IMR-90 (cell line): ENCODE results near the gene KLHL17. TPM values are rescaled to one million over a fixed set of nuclear protein-coding genes. Genes with fewer than 3 reads are reported as not detected.

Experiments
- ATAC-seq: fragments of 200-7000 bp; cut with Tn5 transposase; 2 replicates; pipeline ENCODE4 v1.9.1; 2020; ENCODE audit warnings: low read depth, mild to moderate bottlenecking, moderate library complexity
- BruUV-seq: library from RNA; stranded (reverse); fragments of 400-500 nt; replicated peaks from 2 replicates; lab custom pipeline; 2021; lab: Mats Ljungman, UMichigan
- CTCF ChIA-PET: fragments of 300-600 bp; formaldehyde crosslinking; extraction: SDS; loops from one replicate; lab custom pipeline; 2021; ENCODE audit warnings: antibody characterized with exemption; lab: Yijun Ruan, JAX
- POLR2A ChIA-PET: fragments of 300-600 bp; sonication (Branson Sonifier 250); formaldehyde crosslinking; loops from one replicate; lab custom pipeline; 2022; ENCODE audit warnings: antibody characterized with exemption; ENCODE audit not compliant: unreplicated experiment; lab: Charles Lee
- DNase-seq: peaks from one replicate; pipeline ENCODE4 v3.0.0; 2013
- H2AFZ ChIP-seq: replicated peaks from 2 replicates; pipeline ENCODE3; 2013; ENCODE audit warnings: low read length, mild to moderate bottlenecking; ENCODE audit not compliant: poor library complexity
- H2AK5ac ChIP-seq: 2 replicates; pipeline ENCODE4 v1.6.1; 2013; ENCODE audit warnings: low read depth, low read length, inconsistent platforms
- H2AK9ac ChIP-seq: replicated peaks from 2 replicates; pipeline ENCODE3; 2013; ENCODE audit warnings: mild to moderate bottlenecking, low read depth, low read length, moderate library complexity; ENCODE audit not compliant: poor library complexity
- H2BK120ac ChIP-seq: 2 replicates; pipeline ENCODE4 v1.6.1; 2013; ENCODE audit warnings: low read depth, low read length, inconsistent platforms
- H2BK15ac ChIP-seq: 3 replicates; pipeline ENCODE4 v1.6.1; 2013; ENCODE audit warnings: low read depth, low read length, inconsistent platforms
- H2BK20ac ChIP-seq: 2 replicates; pipeline ENCODE4 v1.6.1; 2013; ENCODE audit warnings: low read depth, mild to moderate bottlenecking, inconsistent platforms, low read length, moderate library complexity
- H2BK5ac ChIP-seq: 2 replicates; pipeline ENCODE4 v1.6.1; 2013; ENCODE audit warnings: mild to moderate bottlenecking, low read depth, low read length, inconsistent platforms; ENCODE audit not compliant: poor library complexity, severe bottlenecking
- H3K14ac ChIP-seq: replicated peaks from 2 replicates; pipeline ENCODE4 v1.6.1; 2013; ENCODE audit warnings: low read depth, low read length, inconsistent platforms
- H3K18ac ChIP-seq: 2 replicates; pipeline ENCODE4 v1.6.1; 2013; ENCODE audit warnings: low read depth, low read length, control low read depth
- H3K23ac ChIP-seq: 2 replicates; pipeline ENCODE4 v1.6.1; 2013; ENCODE audit warnings: low read depth, low read length, inconsistent platforms
- H3K27ac ChIP-seq: 2 replicates; pipeline ENCODE4 v1.5.1; 2013; ENCODE audit warnings: mild to moderate bottlenecking, control low read depth, low read length; ENCODE audit not compliant: insufficient read depth
- H3K27me3 ChIP-seq: 2 replicates; pipeline ENCODE4 v1.6.1; 2013; ENCODE audit warnings: low read length; ENCODE audit not compliant: control insufficient read depth, insufficient read depth
- H3K36me3 ChIP-seq: 2 replicates; pipeline ENCODE4 v1.6.1; 2013; ENCODE audit warnings: low read length, mixed read lengths; ENCODE audit not compliant: control insufficient read depth, insufficient read depth
- H3K4ac ChIP-seq: 2 replicates; pipeline ENCODE4 v1.6.1; 2013; ENCODE audit warnings: low read depth, low read length, inconsistent platforms
- H3K4me1 ChIP-seq: 2 replicates; pipeline ENCODE4 v1.6.1; 2013; ENCODE audit warnings: low read length, mixed read lengths; ENCODE audit not compliant: control insufficient read depth, insufficient read depth
- H3K4me2 ChIP-seq: 2 replicates; pipeline ENCODE4 v1.6.1; 2013; ENCODE audit warnings: low read depth, mild to moderate bottlenecking, control low read depth, low read length, moderate library complexity
- H3K4me3 ChIP-seq: 2 replicates; pipeline ENCODE4 v1.5.1; 2013; ENCODE audit warnings: low read depth, mild to moderate bottlenecking, control low read depth, low read length, moderate library complexity; ENCODE audit not compliant: insufficient read depth
- H3K56ac ChIP-seq: 2 replicates; pipeline ENCODE4 v1.6.1; 2013; ENCODE audit warnings: low read length, inconsistent platforms; ENCODE audit not compliant: insufficient read depth; ENCODE audit errors: extremely low read depth
- H3K79me1 ChIP-seq, 2 experiments: 2 replicates each; pipeline ENCODE4 v1.6.1; 2013; ENCODE audit warnings: low read length in 2 of 2, inconsistent platforms in 1 of 2, low read depth in 1 of 2
- H3K9ac ChIP-seq: 2 replicates; pipeline ENCODE4 v1.6.1; 2013; ENCODE audit warnings: low read depth, low read length, control low read depth
- H3K9me1 ChIP-seq: 2 replicates; pipeline ENCODE4 v1.6.1; 2013; ENCODE audit warnings: low read length, inconsistent platforms; ENCODE audit not compliant: insufficient read depth
- H3K9me3 ChIP-seq: 2 replicates; pipeline ENCODE4 v1.6.1; 2013; ENCODE audit warnings: low read length; ENCODE audit not compliant: control insufficient read depth, insufficient read depth
- H4K20me1 ChIP-seq: 2 replicates; pipeline ENCODE4 v1.6.1; 2013; ENCODE audit warnings: low read length, inconsistent platforms; ENCODE audit not compliant: insufficient read depth
- H4K5ac ChIP-seq: 2 replicates; pipeline ENCODE4 v1.6.1; 2013; ENCODE audit warnings: mild to moderate bottlenecking, low read depth, low read length, control low read depth
- H4K8ac ChIP-seq, 2 experiments: 2 replicates each; pipeline ENCODE4 v1.6.1; 2013; ENCODE audit warnings: low read depth in 2 of 2, low read length in 2 of 2, control low read depth in 1 of 2, inconsistent platforms in 1 of 2
- H4K91ac ChIP-seq: 2 replicates; pipeline ENCODE4 v1.6.1; 2013; ENCODE audit warnings: low read depth, low read length, inconsistent platforms; ENCODE audit not compliant: insufficient read depth
- CTCF ChIP-seq: conservative IDR thresholded peaks from 2 replicates; pipeline ENCODE4 v1.5.1; 2012; ENCODE audit warnings: mild to moderate bottlenecking, low read depth, low read length, improper control_type of control experiment
- MAZ ChIP-seq: IDR thresholded peaks from 2 replicates; pipeline ENCODE4 v1.6.1; 2012; ENCODE audit warnings: low read depth, mild to moderate bottlenecking, low read length, improper control_type of control experiment, moderate library complexity, borderline replicate concordance
- USF2 ChIP-seq: fragments of 150-350 bp; IDR thresholded peaks from 2 replicates; pipeline ENCODE4 v1.6.1; 2017; ENCODE audit warnings: mild to moderate bottlenecking, antibody characterized with exemption, low read length, low read depth
- WGBS, 2 experiments: methylation state at CpG; one replicate each; pipeline versions ENCODE4 v1.1.5 to v1.1.7; 2013; ENCODE audit warnings: missing lambda C conversion rate in 2 of 2; ENCODE audit not compliant: insufficient read length in 1 of 2; ENCODE audit errors: extremely low coverage in 2 of 2; 5-methylcytosine and 5-hydroxymethylcytosine counted together
- dilution Hi-C: fragments of 300-500 bp; cut with HindIII; formaldehyde crosslinking; loops from one replicate; pipeline ENCODE4 v1.14.3; 2018; ENCODE audit warnings: low sequenced_read_pairs; ENCODE audit not compliant: unreplicated experiment
- in situ Hi-C: fragments of 300-500 bp; cut with MboI; formaldehyde crosslinking; loops from 3 replicates; pipeline ENCODE4 v1.14.3; 2019; ENCODE audit warnings: low sequenced_read_pairs, inconsistent platforms, mixed read lengths
- intact Hi-C: fragments of 100-400 bp; cut with micrococcal nuclease; formaldehyde crosslinking; loops from 2 replicates; pipeline ENCODE4 v1.10.0; 2022
- polyA plus RNA-seq, 3 experiments: library from polyadenylated mRNA; depleted of rRNA; stranded (reverse); fragments of >200 nt; gene quantifications; 2 replicates each; pipeline ENCODE4 v1.2.3, GENCODE V29; 2012; ENCODE audit warnings: low replicate concordance in 1 of 3
- total RNA-seq: library from RNA; depleted of rRNA; stranded (reverse); fragments of >200 nt; gene quantifications from 2 replicates; pipeline ENCODE4 v1.2.3, GENCODE V29; 2012

The KLHL17 gene
- total and polyA plus RNA-seq, 2 of the 4 experiments (the other 2 are of a cell fraction), result 3.4 to 41.0 TPM

DNA sequence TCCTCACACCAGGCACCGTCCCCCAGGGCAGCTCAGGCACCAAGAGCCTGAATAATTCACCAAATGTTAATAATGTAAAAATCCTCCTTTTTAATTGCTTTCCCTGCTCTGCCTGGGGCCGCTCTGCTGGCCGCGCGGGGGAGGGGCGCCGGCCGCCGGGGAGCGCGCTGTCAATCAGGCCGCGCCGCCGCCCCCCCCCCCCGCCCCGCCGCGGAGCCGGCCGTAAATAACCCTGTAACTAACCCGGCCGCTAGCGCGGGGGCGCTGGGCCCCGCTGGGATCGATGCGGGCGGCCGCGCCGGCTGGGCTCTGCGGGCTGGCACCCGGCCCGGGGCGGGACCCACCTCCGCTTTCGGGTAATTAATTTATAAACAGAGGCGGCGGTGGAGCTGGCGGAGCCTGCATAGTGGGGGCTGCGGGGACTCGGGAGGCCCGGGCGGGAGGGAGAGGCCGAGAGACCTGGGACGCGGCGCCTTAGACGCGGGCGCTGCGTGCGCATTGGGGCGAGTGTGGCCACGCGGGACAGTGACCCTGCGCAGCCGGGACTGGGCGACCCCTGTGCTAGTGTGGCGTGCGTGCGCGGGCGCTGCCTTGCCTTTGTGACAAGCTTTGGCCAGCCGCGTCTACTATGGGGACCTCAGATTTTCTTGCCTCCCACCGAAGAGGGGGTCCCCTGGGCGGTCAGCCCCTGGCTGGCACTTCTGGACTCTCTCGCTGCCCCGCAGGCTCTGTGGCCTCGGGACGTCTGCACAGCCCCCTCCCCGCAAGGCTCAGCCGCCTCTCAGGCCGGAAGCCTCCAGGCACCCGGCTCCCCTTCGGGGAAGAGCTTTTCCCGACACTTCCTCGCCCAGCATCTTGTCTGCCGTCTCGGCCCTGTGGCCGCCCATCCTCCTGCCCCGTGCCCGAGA lies 20.0 kb upstream of the KLHL17 start:
- peak overlapping the region; percentile 62 for H2BK20ac ChIP-seq
- peak overlapping the region; percentile 65 for H3K4me2 ChIP-seq
- dilution Hi-C loops (no loop called here), intact Hi-C loops (loop anchor here (1.0 to 2.0 kb wide), 2 partner anchors 16 to 28 kb away; no protein-coding TSS in a partner anchor), in situ Hi-C loops (no loop called here)
- CTCF ChIA-PET, result interaction anchor here (1.0 kb wide), 1 partner anchor 10 kb away, joined by 3 read pairs; no protein-coding TSS in a partner anchor
- H3K9me3 ChIP-seq, result no peaks in the 10 kb centered on the region
- H3K18ac ChIP-seq, result peak overlapping the region; percentile 21; the same call in 1 of the 2 replicates
- peak overlapping the region; percentile 27; the same call in 1 of the 2 replicates for H4K5ac ChIP-seq
- H3K9ac ChIP-seq, result peak overlapping the region; percentile 26; the same call in 1 of the 2 replicates
- 0 out of 4 replicates have a peak, but pooled peaks cover 0 to 5% of the 10 kb centered on the region in 2 experiments for H3K79me1 ChIP-seq
- TF ChIP-seq USF2 (no peak), MAZ (peak; percentile 58), CTCF (0 out of 2 replicates have a peak, but pooled peaks have one; percentile 22)
- peak overlapping the region; percentile 91; the same call in 1 of the 2 replicates for H3K23ac ChIP-seq
- peak overlapping the region; percentile 43 to 83; a peak in 2 of 4 replicates for H4K8ac ChIP-seq
- peak overlapping the region; percentile 54 for H3K56ac ChIP-seq
- H2BK5ac ChIP-seq, result peak overlapping the region; percentile 68
- peak overlapping the region; percentile 81 for H3K4ac ChIP-seq
- H2AK5ac ChIP-seq, result peak overlapping the region; percentile 94
- H3K9me1 ChIP-seq, result no peaks in the 10 kb centered on the region
- peaks cover 48% of the 10 kb centered on the region for H3K4me1 ChIP-seq
- peak overlapping the region; percentile 66; the same call in 1 of the 2 replicates for H3K14ac ChIP-seq
- no TSS peak for BruUV-seq
- no peaks in the 10 kb centered on the region for H3K27me3 ChIP-seq
- 5% methylated on average over 39 of the region's 86 CpGs; no CpG with 5 or more reads in 1 of the 2 experiments for WGBS, 2 experiments
- peak overlapping the region; percentile 66 for H2AFZ ChIP-seq
- peak overlapping the region; percentile 89 for H4K91ac ChIP-seq
- DNase-seq (peak; percentile 62), ATAC-seq (peak; percentile 34)
- peak overlapping the region; percentile 43 for H3K27ac ChIP-seq
- peak overlapping the region; percentile 42; the same call in 1 of the 3 replicates for H2BK15ac ChIP-seq
- peaks cover 16% of the 10 kb centered on the region for H4K20me1 ChIP-seq
- H2BK120ac ChIP-seq, result peak overlapping the region; percentile 87
- H2AK9ac ChIP-seq, result peak overlapping the region; percentile 83
- H3K36me3 ChIP-seq, result peaks cover 4% of the 10 kb centered on the region
- POLR2A ChIA-PET, result interaction anchor here (0.6 kb wide), 1 partner anchor 12 kb away, joined by 3 read pairs; no protein-coding TSS in a partner anchor
- no peak overlapping the region for H3K4me3 ChIP-seq
